Esophagus muscularis mucosa (tissue), 4 donors: ENCODE measurements around the gene CSNK2A2.

Experiments used
- CTCF ChIP-seq, 3 experiments: fragments of 200-600 bp in 2 of 3; fragments of 450-650 bp in 1 of 3; sonication (generic) in 2 of 3; IDR thresholded peaks; one replicate each; pipeline ENCODE4 v1.5.1; 2017 to 2019; ENCODE audit warnings: antibody characterized with exemption in 3 of 3, mild to moderate bottlenecking in 2 of 3, moderate library complexity in 1 of 3
- EP300 ChIP-seq: sonication (generic); formaldehyde crosslinking; IDR thresholded peaks from one replicate; pipeline ENCODE4 v1.6.1; 2017; ENCODE audit warnings: antibody characterized with exemption
- POLR2AphosphoS5 ChIP-seq, 2 donors: sonication (generic); formaldehyde crosslinking; IDR thresholded peaks; one replicate each; pipeline ENCODE4 v1.6.1; 2017; ENCODE audit warnings: antibody characterized with exemption in 2 of 2

- no peak for TF ChIP-seq CTCF (IDR thresholded peaks at IDR 0.05)
- TF ChIP-seq POLR2AphosphoS5 (IDR thresholded peaks at IDR 0.05), result no peak
- no peak for TF ChIP-seq EP300
Observed at GRCh38 chr16:58234831-58235595, 37.1 kb upstream of the CSNK2A2 start.
